Muscle layer of colon (tissue), 2 donors: ENCODE measurements around the gene SLC31A2.

Source experiments
- H3K27ac ChIP-seq: one replicate; pipeline ENCODE4 v1.7.0; 2013; ENCODE audit warnings: low read depth, mild to moderate bottlenecking, low read length, moderate library complexity
- H3K27me3 ChIP-seq, 2 donors: one replicate each; pipeline ENCODE4 v1.7.0; 2013; ENCODE audit warnings: low read length in 2 of 2, mild to moderate bottlenecking in 2 of 2; ENCODE audit not compliant: insufficient read depth in 2 of 2, control insufficient read depth in 1 of 2
- H3K36me3 ChIP-seq: one replicate; pipeline ENCODE4 v1.7.0; 2013; ENCODE audit warnings: mild to moderate bottlenecking, low read length; ENCODE audit not compliant: insufficient read depth
- H3K4me1 ChIP-seq: one replicate; pipeline ENCODE4 v1.7.0; 2013; ENCODE audit warnings: mild to moderate bottlenecking, low read length; ENCODE audit not compliant: insufficient read depth
- H3K4me3 ChIP-seq, 2 donors: one replicate each; pipeline ENCODE4 v1.7.0; 2013; ENCODE audit warnings: low read length in 2 of 2, low read depth in 1 of 2, mild to moderate bottlenecking in 1 of 2, moderate library complexity in 1 of 2
- H3K9ac ChIP-seq: one replicate; pipeline ENCODE4 v1.7.0; 2013; ENCODE audit warnings: low read length
- H3K9me3 ChIP-seq: one replicate; pipeline ENCODE4 v1.7.0; 2013; ENCODE audit warnings: mild to moderate bottlenecking, low read length
- donor health status: abdominal sarcoma.
- donor health status: Adenocarcinoma of cecum.

SLC31A2 gene

DNA sequence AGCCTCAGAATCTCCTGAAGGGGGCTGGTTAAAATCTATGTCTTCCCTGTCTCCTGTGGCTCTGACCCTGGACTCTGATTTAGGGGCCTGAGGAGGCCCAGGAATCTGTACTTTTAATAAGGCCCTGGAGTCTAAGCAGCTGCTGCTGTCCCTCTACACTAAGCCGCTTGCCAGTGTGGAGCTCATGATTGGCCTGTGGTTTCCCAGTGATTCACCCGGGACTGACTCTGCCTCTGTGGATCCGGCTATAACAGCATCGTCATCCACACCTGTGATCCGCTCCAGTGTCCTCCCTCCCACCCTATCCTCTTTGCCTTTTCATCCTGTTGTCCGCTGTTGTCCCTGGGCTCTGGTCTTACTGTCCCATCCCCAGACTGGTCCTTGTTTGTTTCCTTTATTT lies 3.7 kb downstream of the SLC31A2 start:
- H3K4me1 ChIP-seq, result peaks cover 13% of the 10 kb centered on the region
- H3K27ac ChIP-seq, result no peak overlapping the region
- H3K9ac ChIP-seq, result no peak overlapping the region
- H3K36me3 ChIP-seq, result peaks cover 14% of the 10 kb centered on the region
- no peak overlapping the region for H3K4me3 ChIP-seq
- H3K9me3 ChIP-seq, result no peaks in the 10 kb centered on the region
- no peaks in the 10 kb centered on the region for H3K27me3 ChIP-seq

DNA sequence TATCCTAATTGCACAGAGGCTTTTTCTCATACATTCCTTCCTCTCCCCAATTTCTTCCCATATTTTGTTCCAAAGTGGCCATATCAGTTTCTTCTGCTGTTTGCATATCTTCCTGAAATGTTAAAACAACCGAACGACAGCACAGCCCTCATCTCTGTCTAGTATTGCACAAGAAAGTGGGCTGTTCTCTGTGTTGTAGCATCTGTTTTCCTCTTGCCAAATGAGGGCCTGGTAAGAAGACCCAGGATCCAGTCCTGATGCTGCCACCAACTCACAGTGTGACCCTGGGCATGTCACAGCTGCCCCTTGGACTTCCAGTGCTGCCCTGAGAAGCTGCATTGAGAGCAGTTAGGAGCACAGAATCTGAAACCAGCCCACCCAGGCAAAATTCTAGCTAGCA lies 4.1 kb downstream of the SLC31A2 start:
- H3K27ac ChIP-seq, result no peak overlapping the region
- H3K4me3 ChIP-seq, result no peak overlapping the region
- H3K4me1 ChIP-seq, result peaks cover 13% of the 10 kb centered on the region
- no peak overlapping the region for H3K9ac ChIP-seq
- peaks cover 14% of the 10 kb centered on the region for H3K36me3 ChIP-seq
- no peaks in the 10 kb centered on the region for H3K27me3 ChIP-seq
- no peaks in the 10 kb centered on the region for H3K9me3 ChIP-seq

DNA sequence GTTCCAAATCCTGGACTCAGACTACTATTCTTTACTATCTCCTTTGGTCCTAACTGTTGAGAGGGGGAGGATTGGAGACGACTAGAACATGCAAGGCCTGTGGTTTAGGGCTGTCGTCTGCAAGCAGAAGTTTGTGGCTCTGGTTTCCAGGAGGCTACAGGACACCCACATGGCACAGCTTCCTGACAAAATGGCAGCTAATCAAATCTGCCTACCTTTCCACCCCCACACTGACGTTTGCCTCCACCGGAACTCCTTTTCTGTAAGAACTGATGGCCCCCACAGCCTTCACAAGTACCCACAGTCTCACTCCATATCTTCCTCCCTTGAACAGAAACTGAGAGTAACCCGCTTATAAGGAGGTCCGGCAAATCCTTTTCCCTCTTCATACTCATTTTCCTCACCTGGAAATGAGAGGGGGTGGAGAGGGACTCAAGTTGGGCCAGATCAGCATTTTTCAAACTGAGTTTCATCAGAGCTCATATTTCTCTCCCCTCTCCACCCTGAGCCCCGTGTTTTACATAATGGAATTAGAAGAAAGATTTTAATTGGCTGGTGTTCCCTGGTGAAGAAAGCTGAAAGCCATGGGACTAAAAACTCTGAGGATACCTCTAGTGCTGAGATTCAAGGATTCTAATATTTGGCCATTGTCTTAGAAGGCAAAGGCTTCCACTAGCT lies 5.2 kb downstream of the SLC31A2 start:
- H3K27ac ChIP-seq, result no peak overlapping the region
- no peak overlapping the region for H3K9ac ChIP-seq
- H3K9me3 ChIP-seq, result no peaks in the 10 kb centered on the region
- H3K4me3 ChIP-seq, result no peak overlapping the region
- H3K4me1 ChIP-seq, result peaks cover 13% of the 10 kb centered on the region
- peaks cover 14% of the 10 kb centered on the region for H3K36me3 ChIP-seq
- H3K27me3 ChIP-seq, result no peaks in the 10 kb centered on the region

DNA sequence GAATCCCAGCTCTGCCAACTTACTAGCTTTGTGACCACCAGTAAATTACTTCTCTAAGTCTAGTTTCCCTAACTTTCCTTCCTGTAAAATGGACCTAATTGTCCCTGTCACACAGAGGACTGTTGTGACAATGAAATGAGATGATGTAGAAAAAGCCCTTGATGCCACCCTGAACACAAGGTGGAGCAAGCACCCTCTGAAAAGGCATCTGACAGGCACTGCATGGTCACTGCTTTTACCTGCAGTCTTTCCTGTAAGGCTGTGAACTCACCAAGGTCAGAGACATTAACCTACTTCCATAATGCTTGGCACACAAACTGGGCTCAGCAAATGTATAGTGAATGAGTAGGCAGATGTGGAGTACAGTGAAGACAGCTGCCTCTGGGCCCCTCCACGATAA lies 6.1 kb downstream of the SLC31A2 start:
- no peak overlapping the region for H3K9ac ChIP-seq
- no peaks in the 10 kb centered on the region for H3K9me3 ChIP-seq
- peaks cover 22% of the 10 kb centered on the region for H3K36me3 ChIP-seq
- no peak overlapping the region for H3K4me3 ChIP-seq
- H3K4me1 ChIP-seq, result peaks cover 13% of the 10 kb centered on the region
- H3K27ac ChIP-seq, result no peak overlapping the region
- no peaks in the 10 kb centered on the region for H3K27me3 ChIP-seq

DNA sequence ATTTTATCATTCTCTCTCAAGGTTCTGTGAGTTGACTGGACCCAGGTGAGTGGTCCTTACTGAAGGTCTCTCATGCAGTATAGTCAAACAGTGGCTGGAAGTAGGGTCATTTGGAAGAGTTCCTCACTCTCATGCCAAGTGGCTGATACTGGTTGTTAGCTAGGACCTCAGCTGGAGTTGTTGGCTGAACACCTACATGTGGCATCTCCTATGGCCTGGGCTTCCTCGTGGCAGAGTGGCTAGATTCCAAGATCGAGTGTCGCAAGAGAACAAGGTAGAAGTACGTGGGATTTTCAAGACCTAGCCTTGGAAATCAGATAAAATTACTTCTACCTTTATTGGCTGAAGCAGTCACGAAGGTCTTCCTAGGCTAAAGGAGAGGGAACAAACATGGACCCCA lies 7.6 kb downstream of the SLC31A2 start:
- H3K4me3 ChIP-seq, result no peak overlapping the region
- H3K27ac ChIP-seq, result no peak overlapping the region
- H3K4me1 ChIP-seq, result no peaks in the 10 kb centered on the region
- no peaks in the 10 kb centered on the region for H3K9me3 ChIP-seq
- H3K27me3 ChIP-seq, result no peaks in the 10 kb centered on the region
- H3K9ac ChIP-seq, result no peak overlapping the region
- peaks cover 35% of the 10 kb centered on the region for H3K36me3 ChIP-seq

DNA sequence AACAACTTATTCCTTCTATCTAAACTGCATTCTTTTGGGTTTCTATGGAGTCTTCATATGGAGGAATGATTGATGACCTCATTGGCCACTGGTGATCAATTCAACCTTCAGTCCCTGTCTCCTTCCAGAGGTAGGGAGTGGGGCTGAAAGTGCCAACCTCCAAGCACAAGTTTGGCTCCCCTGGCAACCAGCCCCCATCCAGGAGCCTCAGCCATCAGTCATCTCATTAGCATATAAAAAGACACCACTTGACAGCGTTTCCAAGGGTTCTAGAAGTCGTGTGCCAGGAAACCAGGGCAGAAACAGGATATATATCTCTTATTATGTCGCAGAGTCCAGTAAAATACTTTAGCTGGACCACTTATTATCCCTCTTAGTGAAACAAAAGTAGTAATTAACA lies 9.8 kb downstream of the SLC31A2 start:
- no peak overlapping the region for H3K9ac ChIP-seq
- no peak overlapping the region for H3K27ac ChIP-seq
- no peaks in the 10 kb centered on the region for H3K27me3 ChIP-seq
- peaks cover 44% of the 10 kb centered on the region for H3K36me3 ChIP-seq
- H3K4me3 ChIP-seq, result no peak overlapping the region
- H3K4me1 ChIP-seq, result no peaks in the 10 kb centered on the region
- H3K9me3 ChIP-seq, result no peaks in the 10 kb centered on the region

DNA sequence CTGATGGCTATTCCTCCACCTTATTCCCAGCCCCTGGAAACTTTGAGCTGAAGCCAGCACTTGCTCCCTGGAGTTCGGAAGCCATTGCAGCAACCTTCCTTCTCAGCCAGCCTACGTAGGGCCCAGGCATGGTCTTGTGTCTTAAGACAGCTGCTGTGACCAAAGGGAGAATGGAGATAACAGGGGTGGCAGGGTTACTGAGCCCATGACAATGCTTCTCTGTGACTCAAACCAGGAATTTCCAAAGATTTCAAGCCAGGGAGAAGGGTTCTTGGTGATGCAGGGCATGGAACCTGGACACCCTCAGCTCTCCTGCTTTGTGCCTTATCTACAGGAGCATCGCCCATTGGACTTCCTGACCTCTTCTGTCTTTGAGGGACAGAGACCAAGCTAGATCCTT lies 12.2 kb downstream of the SLC31A2 start:
- H3K4me1 ChIP-seq, result no peaks in the 10 kb centered on the region
- no peak overlapping the region for H3K9ac ChIP-seq
- peaks cover 60% of the 10 kb centered on the region for H3K36me3 ChIP-seq
- no peaks in the 10 kb centered on the region for H3K9me3 ChIP-seq
- no peak overlapping the region for H3K27ac ChIP-seq
- no peak overlapping the region for H3K4me3 ChIP-seq
- no peaks in the 10 kb centered on the region for H3K27me3 ChIP-seq

DNA sequence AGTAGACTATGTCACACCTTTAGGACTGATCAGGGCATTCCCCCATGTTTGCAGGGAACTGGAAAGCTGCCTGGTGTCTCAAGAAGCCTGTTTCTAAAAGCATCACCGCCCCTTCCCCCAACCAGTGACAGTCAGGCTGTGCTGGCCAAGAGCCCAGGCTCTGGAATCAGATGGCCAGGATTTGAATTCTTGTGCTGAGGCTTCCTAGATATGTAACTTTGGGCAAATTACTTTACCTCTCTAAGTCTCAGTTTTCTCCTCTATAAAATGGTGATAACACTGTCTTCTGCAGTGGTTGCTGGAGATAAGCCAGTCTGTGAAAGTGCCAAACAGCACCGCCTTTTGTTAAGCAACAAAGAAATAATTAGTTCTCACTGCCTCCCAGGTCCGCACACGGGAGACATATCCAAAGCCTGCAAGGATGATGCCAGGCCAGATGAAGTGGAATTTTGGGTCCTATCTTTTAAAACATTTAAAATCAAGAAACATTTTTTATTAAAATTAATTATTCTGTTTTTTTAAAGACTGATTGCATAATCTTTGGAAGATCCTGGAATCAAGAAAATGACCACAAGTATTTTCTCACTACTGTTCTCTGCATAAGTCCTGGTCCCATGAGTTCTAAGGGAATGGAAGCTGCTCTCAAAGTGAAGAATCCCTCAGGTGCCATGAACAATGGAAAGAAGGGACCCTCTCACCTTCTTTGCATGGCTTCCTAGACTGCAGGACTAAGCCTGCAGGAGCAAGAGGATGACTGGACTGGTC lies 13.9 kb downstream of the SLC31A2 start:
- no peaks in the 10 kb centered on the region for H3K27me3 ChIP-seq
- no peaks in the 10 kb centered on the region for H3K9me3 ChIP-seq
- no peaks in the 10 kb centered on the region for H3K4me1 ChIP-seq
- H3K36me3 ChIP-seq, result peaks cover 70% of the 10 kb centered on the region
- H3K27ac ChIP-seq, result no peak overlapping the region
- no peak overlapping the region for H3K4me3 ChIP-seq
- H3K9ac ChIP-seq, result no peak overlapping the region

DNA sequence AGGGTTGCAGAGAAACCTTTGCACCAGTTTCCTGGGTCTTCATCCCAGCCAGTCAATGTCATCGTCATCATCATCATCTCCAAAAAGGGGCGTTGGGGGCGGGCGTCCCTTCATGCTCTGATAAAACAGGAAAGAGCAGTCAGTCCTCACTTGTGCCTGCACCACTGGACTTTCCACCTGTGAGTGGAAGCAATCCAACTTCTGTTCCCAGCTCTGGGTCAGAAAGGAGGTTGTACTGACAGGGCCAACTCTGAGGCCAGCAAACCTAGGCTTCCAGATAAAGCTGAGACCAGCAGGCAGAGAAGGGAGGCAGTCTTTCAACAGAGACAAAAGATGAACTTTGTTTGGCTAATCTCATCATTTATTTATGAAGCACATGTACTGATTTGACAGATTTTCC lies 15.2 kb downstream of the SLC31A2 start:
- H3K4me1 ChIP-seq, result no peaks in the 10 kb centered on the region
- H3K4me3 ChIP-seq, result no peak overlapping the region
- H3K27me3 ChIP-seq, result no peaks in the 10 kb centered on the region
- H3K9ac ChIP-seq, result no peak overlapping the region
- H3K36me3 ChIP-seq, result peaks cover 81% of the 10 kb centered on the region
- H3K27ac ChIP-seq, result no peak overlapping the region
- H3K9me3 ChIP-seq, result no peaks in the 10 kb centered on the region

DNA sequence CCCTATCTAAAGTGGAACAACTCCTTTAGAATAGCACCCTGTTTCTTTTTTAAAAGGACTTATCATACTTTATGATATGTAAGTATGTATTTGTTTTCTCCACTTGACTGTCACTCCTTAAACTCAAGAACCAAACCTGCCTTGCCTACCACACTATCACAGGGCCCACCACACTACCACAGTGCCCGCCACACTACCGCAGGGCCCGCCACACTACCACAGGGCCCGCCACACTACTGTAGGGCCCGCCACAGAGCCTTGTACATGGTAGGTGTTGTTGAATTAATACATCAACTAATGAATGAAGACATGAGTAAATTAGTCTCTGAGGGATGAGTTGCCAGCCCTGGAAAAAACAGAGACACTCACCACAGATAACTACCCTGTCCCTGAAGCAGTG lies 18.0 kb downstream of the SLC31A2 start:
- Histone ChIP-seq H3K36me3 (peaks cover 77% of the 10 kb centered on the region), H3K27me3 (no peaks in the 10 kb centered on the region), H3K27ac (no peak overlapping the region), H3K4me1 (no peaks in the 10 kb centered on the region), H3K9ac (no peak overlapping the region), H3K4me3 (no peak overlapping the region), H3K9me3 (no peaks in the 10 kb centered on the region)

DNA sequence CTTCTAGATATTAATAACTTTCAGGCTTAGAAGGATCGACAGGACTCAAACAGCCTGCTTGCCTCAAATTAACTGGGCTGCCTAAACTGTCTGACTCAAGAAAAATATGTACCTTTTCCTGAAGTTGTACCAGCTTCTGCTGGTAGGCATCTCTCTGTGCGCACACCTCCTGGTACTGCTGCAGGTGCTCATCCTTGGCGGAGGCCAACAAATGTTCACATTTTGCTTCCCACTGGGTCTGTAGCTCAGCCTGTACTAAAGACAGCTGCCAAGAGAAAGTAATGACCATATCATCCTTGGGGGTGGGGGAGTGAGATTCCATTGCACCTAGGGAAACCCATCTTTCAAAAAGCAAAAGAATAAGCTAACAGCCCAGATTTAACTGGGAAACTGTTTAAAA lies 22.5 kb downstream of the SLC31A2 start:
- no peaks in the 10 kb centered on the region for H3K9me3 ChIP-seq
- H3K27ac ChIP-seq, result no peak overlapping the region
- no peak overlapping the region for H3K9ac ChIP-seq
- H3K36me3 ChIP-seq, result peaks cover 76% of the 10 kb centered on the region
- no peaks in the 10 kb centered on the region for H3K27me3 ChIP-seq
- H3K4me3 ChIP-seq, result no peak overlapping the region
- H3K4me1 ChIP-seq, result no peaks in the 10 kb centered on the region

DNA sequence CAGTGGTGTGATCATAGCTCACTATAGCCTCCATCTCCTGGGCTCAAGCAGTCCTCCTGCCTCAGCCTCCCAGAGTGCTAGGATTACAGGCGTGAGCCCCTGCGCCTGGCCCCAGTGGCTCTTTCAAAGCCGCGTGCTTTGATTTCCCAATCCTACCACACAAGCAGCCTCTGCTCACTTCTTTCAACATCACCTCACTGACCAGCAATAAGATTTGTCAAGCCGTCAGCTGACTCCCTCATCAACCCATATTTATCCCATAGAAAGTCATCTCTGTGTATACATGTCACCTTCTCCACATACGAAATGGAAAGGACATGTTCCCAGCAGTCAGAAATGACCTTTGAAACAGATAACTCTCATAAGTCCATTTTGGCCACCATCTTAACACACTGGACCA lies 26.0 kb downstream of the SLC31A2 start:
- H3K4me3 ChIP-seq, result no peak overlapping the region
- no peak overlapping the region for H3K9ac ChIP-seq
- no peaks in the 10 kb centered on the region for H3K27me3 ChIP-seq
- H3K4me1 ChIP-seq, result no peaks in the 10 kb centered on the region
- H3K36me3 ChIP-seq, result peaks cover 68% of the 10 kb centered on the region
- H3K9me3 ChIP-seq, result no peaks in the 10 kb centered on the region
- H3K27ac ChIP-seq, result no peak overlapping the region
